ENCODE measurements around the gene UBL4A.

UBL4A gene

GRCh38 chrX:154486396-154487207, at the start of gene UBL4A:
Gene UBL4A, minus strand, starts transcription at chrX:154486615. Its CDS starts 31 bp downstream, at chrX:154486584.
- DNase-seq (ENCODE audit: low read depth) = peak; percentile 44

GRCh38 chrX:154535892-154536291, 49.5 kb upstream of the UBL4A start:
- DNase-seq (ENCODE audit: low read depth) = no peak

- peak; percentile 80 for DNase-seq (ENCODE audit: low read depth)
Measured at GRCh38 chrX:154534526-154535322, 48.3 kb upstream of the UBL4A start.

GRCh38 chrX:154532690-154533089, 46.3 kb upstream of the UBL4A start:
- no peak for DNase-seq (ENCODE audit: low read depth)

- peak; percentile 64 for DNase-seq (ENCODE audit: low read depth)
Measured at GRCh38 chrX:154531626-154532025, 45.2 kb upstream of the UBL4A start.

GRCh38 chrX:154530286-154530685, 43.9 kb upstream of the UBL4A start:
- no peak for DNase-seq (ENCODE audit: low read depth)

- no peak for DNase-seq (ENCODE audit: low read depth)
Measured at GRCh38 chrX:154529206-154529612, 42.8 kb upstream of the UBL4A start.

GRCh38 chrX:154526901-154527675, 40.7 kb upstream of the UBL4A start:
- peak; percentile 78 for DNase-seq (ENCODE audit: low read depth)

- no peak for DNase-seq (ENCODE audit: low read depth)
Measured at GRCh38 chrX:154525606-154526490, 39.4 kb upstream of the UBL4A start.

GRCh38 chrX:154519389-154519788, 33.0 kb upstream of the UBL4A start:
- no peak for DNase-seq (ENCODE audit: low read depth)

GRCh38 chrX:154517101-154517781, 30.8 kb upstream of the UBL4A start:
- DNase-seq (ENCODE audit: low read depth) = no peak

- peak; percentile 71 for DNase-seq (ENCODE audit: low read depth)
Measured at GRCh38 chrX:154516656-154517100, 30.3 kb upstream of the UBL4A start.

- DNase-seq (ENCODE audit: low read depth) = peak; percentile 86
Measured at GRCh38 chrX:154515966-154516655, 29.7 kb upstream of the UBL4A start, which contains the start of gene FAM3A. Gene FAM3A, minus strand, starts transcription at chrX:154516232. Its CDS starts 460 bp downstream, at chrX:154515772.

- no peak for DNase-seq (ENCODE audit: low read depth)
Measured at GRCh38 chrX:154515090-154515965, 28.9 kb upstream of the UBL4A start.

GRCh38 chrX:154513716-154514115, 27.3 kb upstream of the UBL4A start:
- DNase-seq (ENCODE audit: low read depth) = no peak

- DNase-seq (ENCODE audit: low read depth) = no peak
Measured at GRCh38 chrX:154512879-154513553, 26.6 kb upstream of the UBL4A start.

- no peak for DNase-seq (ENCODE audit: low read depth)
Measured at GRCh38 chrX:154511761-154512160, 25.3 kb upstream of the UBL4A start.

- no peak for DNase-seq (ENCODE audit: low read depth)
Measured at GRCh38 chrX:154509455-154509854, 23.0 kb upstream of the UBL4A start.

Data from iris pigment epithelial cell (primary cell).